ENCODE data around the gene SCAMP1.
"Not testable (repeated sequence)": the region's sequence is repeated elsewhere in the genome, so short reads cannot be mapped to it uniquely, and the experiment has no call there.

SCAMP1 gene

GRCh38 chr5:78387468-78388153, 27.2 kb downstream of the SCAMP1 start:
- no peak overlapping the region for H3K27ac Mint-ChIP-seq
- H3K4me1 Mint-ChIP-seq, result peaks cover 54% of the 10 kb centered on the region
- H3K36me3 Mint-ChIP-seq, result peaks cover 44% of the 10 kb centered on the region
- peaks cover 44% of the 10 kb centered on the region for H3K9me3 Mint-ChIP-seq
- H3K27me3 Mint-ChIP-seq, result no peaks in the 10 kb centered on the region
- H3K4me3 Mint-ChIP-seq, result no peak overlapping the region

DNA sequence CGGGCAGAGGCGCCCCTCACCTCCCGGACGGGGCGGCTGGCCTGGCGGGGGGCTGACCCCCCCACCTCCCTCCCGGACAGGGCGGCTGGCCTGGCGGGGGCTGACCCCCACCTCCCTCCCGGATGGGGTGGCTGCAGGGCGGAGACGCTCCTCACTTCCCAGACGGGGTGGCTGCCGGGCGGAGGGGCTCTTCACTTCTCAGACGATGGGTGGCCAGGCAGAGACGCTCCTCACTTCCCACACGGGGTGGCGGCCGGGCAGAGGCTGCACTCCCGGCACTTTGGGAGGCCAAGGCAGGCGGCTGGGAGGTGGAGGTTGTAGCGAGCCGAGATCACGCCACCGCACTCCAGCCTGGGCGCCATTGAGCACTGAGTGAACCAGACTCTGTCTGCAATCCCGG, 30.9 kb downstream of the SCAMP1 start:
- Mint-ChIP-seq H3K9me3 (peaks cover 21% of the 10 kb centered on the region), H3K4me1 (peaks cover 27% of the 10 kb centered on the region), H3K36me3 (peaks cover 45% of the 10 kb centered on the region)
- not testable (repeated sequence) for H3K27me3 Mint-ChIP-seq, H3K27ac Mint-ChIP-seq, H3K4me3 Mint-ChIP-seq

DNA sequence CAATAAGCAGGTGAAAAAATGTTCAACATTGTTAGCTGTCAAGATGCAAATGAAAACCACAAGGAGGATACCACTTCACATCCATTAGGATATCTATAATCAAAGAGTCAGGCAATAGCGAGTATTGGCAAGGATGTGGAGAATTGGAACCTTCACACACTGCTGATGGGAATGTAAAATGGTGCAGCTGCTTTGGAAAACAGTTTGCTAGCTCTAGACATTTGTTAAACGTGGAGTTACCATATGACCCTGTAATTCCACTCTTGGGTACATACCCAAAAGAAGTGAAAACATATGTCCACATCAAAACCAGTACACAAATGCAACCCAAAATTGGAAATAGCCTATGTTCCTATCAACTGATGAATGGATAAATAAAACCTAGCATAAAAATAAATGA, 37.4 kb downstream of the SCAMP1 start:
- Mint-ChIP-seq H3K27ac (no peak overlapping the region), H3K4me3 (no peak overlapping the region), H3K27me3 (no peaks in the 10 kb centered on the region), H3K36me3 (peaks cover 57% of the 10 kb centered on the region), H3K4me1 (peaks cover 54% of the 10 kb centered on the region), H3K9me3 (peaks cover 17% of the 10 kb centered on the region)

GRCh38 chr5:78399116-78399515, 38.7 kb downstream of the SCAMP1 start:
- Mint-ChIP-seq H3K4me3 (no peak overlapping the region), H3K36me3 (peaks cover 50% of the 10 kb centered on the region), H3K4me1 (peaks cover 61% of the 10 kb centered on the region), H3K27me3 (no peaks in the 10 kb centered on the region), H3K27ac (no peak overlapping the region), H3K9me3 (peaks cover 17% of the 10 kb centered on the region)

DNA sequence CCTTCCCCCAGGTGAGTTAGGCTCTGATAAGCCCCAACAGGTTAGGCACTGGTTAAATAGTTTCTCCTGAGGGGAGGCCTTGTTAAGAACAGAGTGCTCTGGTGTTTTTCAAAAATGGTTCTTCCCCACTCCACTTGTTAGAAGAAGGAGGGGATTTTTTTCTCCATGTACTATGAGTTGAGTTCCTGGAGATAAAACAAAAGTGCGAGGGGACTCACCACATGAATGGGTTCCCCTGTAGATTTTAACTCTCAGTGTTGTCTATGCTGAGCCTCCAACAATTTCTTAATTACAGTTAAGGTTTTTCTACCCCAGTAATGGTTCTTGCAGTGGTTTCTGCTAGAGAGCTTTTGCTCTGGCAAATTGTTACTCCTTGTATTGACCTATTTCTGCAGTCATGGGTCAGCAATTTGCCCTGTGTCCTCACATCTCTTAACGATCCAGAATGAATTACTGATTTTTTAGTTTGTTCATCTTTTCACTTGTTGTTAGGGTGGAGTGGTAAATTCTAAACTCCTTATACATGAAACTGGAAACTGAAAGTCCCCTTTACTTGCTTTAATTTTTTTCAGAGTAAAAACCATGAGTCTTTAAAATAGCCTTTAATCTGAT, 44.4 kb downstream of the SCAMP1 start:
- Mint-ChIP-seq H3K36me3 (peaks cover 38% of the 10 kb centered on the region), H3K27me3 (no peaks in the 10 kb centered on the region), H3K4me3 (no peak overlapping the region), H3K9me3 (peaks cover 5% of the 10 kb centered on the region), H3K4me1 (peaks cover 72% of the 10 kb centered on the region), H3K27ac (no peak overlapping the region)

DNA sequence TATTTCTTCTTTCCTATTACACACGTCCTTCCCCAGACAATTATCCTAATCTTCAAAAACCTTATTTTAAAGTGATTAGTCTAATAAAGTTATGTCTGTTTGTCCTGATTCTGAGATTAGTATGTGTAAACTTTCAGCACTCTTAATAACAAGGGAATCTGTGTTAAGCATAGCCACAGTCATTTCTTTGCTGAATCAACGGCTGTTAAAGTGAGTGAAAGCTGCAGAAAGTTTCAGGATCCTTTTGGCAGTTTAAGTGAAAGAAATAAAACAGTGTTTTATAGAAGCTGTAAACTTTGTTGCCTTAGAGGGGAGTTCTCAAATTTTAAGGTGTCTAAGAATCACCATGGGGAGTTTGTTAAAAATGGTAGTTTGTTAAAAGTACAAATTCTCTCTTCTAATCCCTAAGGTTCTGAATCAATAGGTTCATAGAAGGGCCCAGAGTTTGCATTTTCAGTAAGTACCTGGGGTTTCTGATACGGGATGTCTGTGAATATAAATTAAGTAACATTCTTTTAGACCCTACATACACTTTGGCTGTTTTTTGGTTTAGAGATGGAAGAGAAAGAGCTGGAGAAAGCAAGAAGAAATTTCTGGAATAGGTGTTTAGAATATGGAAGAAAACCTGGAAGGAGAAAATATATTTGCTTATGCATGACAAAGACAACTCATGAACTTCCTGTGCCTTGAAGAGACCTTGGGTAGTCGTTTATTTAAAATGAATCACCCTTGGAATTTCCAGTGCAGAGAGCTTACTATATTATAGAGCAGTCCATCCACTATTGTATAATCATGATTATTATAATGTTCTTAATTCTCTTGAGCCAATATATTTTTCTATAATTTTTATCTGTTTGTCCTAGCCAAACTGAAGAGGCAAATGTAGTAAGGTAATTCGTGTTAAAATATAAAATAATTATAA, 45.7 kb downstream of the SCAMP1 start:
- Mint-ChIP-seq H3K4me3 (peak overlapping the region; percentile 6), H3K36me3 (peaks cover 31% of the 10 kb centered on the region), H3K27ac (peak overlapping the region; percentile 71), H3K9me3 (no peaks in the 10 kb centered on the region), H3K4me1 (peaks cover 67% of the 10 kb centered on the region), H3K27me3 (no peaks in the 10 kb centered on the region)

- Mint-ChIP-seq H3K27ac (no peak overlapping the region), H3K4me1 (peaks cover 60% of the 10 kb centered on the region)
These were observed 47.0 kb downstream of the SCAMP1 start for GRCh38 chr5:78407458-78407857.

DNA sequence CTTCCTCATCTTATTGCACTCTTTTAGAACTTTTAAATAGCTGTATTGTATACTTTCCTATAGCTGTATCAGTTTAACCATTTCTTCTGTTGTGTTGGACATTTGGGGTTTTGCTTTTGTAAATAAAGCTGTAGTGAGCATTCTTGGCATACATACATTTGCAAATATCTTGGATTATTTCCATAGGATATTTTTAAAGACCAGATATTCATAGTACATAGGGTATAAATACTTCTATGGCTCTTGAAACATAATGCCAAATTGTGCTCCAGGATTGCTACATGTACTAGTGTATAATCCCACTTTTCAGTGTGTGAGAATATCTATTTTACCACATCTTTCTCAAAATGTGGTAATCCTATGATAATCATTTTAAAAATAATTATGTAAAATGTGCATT, 51.2 kb downstream of the SCAMP1 start:
- no peak overlapping the region for H3K4me3 Mint-ChIP-seq
- no peaks in the 10 kb centered on the region for H3K9me3 Mint-ChIP-seq
- no peak overlapping the region for H3K27ac Mint-ChIP-seq
- H3K27me3 Mint-ChIP-seq, result no peaks in the 10 kb centered on the region
- peaks cover 39% of the 10 kb centered on the region for H3K4me1 Mint-ChIP-seq
- peaks cover 37% of the 10 kb centered on the region for H3K36me3 Mint-ChIP-seq

More at GRCh38 chr5:78407458-78407857, 47.0 kb downstream of the SCAMP1 start:
- Mint-ChIP-seq H3K4me3 (no peak overlapping the region), H3K9me3 (no peaks in the 10 kb centered on the region), H3K27me3 (no peaks in the 10 kb centered on the region), H3K36me3 (peaks cover 29% of the 10 kb centered on the region)

GRCh38 chr5:78416677-78417425, 56.4 kb downstream of the SCAMP1 start:
- Mint-ChIP-seq H3K4me3 (no peak overlapping the region), H3K27ac (no peak overlapping the region), H3K4me1 (peaks cover 19% of the 10 kb centered on the region), H3K9me3 (no peaks in the 10 kb centered on the region), H3K27me3 (no peaks in the 10 kb centered on the region), H3K36me3 (peaks cover 36% of the 10 kb centered on the region)

DNA sequence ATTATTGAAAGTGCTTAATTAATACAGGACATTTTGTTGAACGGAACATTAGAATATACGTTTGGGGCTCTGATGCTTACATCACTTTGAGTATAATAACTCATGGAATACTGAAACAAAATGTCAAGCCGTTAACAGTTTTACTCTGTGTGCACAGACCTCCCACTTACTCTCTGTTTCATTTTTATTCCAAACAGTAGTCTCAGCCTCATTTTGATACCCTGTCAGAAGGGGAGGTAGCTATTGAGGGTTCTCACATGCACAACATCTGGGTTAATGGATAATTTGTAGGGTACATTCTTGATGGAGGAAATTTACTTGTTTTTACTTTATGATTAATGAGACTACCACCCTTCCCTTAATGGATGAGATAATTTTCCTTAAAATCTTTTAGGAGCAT, 59.0 kb downstream of the SCAMP1 start:
- Mint-ChIP-seq H3K4me1 (no peaks in the 10 kb centered on the region), H3K36me3 (peaks cover 40% of the 10 kb centered on the region), H3K4me3 (no peak overlapping the region), H3K27me3 (no peaks in the 10 kb centered on the region), H3K27ac (no peak overlapping the region), H3K9me3 (no peaks in the 10 kb centered on the region)

DNA sequence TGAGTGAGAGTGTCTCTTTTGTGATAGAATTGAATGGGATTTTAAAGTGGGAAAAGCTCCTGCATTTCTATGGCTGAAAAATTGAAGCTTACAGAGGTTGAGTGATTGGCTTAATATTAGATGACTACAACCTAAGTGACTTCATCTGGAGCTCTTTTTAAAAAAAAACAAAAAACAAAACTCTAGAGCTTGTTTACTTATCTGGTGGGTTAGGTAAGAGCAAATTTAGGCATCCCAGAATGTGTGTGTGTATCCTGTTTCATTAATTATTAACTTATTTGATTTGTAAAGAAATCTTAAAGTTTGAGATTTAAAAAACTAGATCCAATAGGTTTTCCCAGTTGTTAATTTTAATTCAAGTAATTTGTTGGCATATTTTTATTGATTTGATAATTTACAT, 60.1 kb downstream of the SCAMP1 start:
- no peaks in the 10 kb centered on the region for H3K9me3 Mint-ChIP-seq
- no peaks in the 10 kb centered on the region for H3K4me1 Mint-ChIP-seq
- H3K27ac Mint-ChIP-seq, result no peak overlapping the region
- H3K36me3 Mint-ChIP-seq, result peaks cover 38% of the 10 kb centered on the region
- H3K27me3 Mint-ChIP-seq, result no peaks in the 10 kb centered on the region
- H3K4me3 Mint-ChIP-seq, result no peak overlapping the region

GRCh38 chr5:78424665-78425064, 64.2 kb downstream of the SCAMP1 start:
- H3K9me3 Mint-ChIP-seq, result peaks cover 11% of the 10 kb centered on the region
- H3K4me1 Mint-ChIP-seq, result no peaks in the 10 kb centered on the region
- no peaks in the 10 kb centered on the region for H3K27me3 Mint-ChIP-seq
- H3K27ac Mint-ChIP-seq, result no peak overlapping the region
- peaks cover 38% of the 10 kb centered on the region for H3K36me3 Mint-ChIP-seq
- no peak overlapping the region for H3K4me3 Mint-ChIP-seq

DNA sequence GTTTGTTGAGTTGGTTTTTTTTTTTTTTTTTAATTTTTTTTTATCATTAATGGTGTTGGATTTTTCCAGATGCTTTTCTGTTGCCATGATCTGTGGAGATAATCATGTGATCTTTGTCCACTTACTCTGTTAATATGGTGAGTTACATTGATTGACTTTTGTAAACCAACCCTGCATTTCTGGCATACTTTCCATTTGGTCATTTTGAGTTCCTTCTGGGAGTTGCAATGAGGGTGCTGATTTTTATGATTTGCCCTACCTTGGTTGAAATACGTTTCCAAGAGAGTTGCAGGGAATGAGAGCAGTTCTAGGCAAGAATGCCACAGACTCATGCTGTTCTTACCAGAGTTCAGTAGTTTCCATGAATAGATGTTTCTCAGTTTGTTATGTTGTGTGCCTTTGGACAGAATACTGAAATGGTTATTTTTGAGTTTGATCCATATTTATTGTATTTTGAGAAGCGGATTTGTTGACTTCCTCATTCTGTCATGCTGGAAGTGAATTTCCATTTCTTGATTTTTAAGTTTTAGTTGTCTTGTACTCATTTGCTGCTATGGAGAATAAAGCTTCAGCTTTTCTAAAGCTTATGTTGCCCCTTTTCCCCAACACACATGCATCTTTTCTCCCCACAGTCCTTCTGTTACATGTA, 69.0 kb downstream of the SCAMP1 start:
- Mint-ChIP-seq H3K4me1 (peaks cover 20% of the 10 kb centered on the region), H3K27ac (no peak overlapping the region), H3K4me3 (no peak overlapping the region), H3K27me3 (no peaks in the 10 kb centered on the region), H3K36me3 (peaks cover 44% of the 10 kb centered on the region), H3K9me3 (peaks cover 21% of the 10 kb centered on the region)

- Mint-ChIP-seq H3K27me3 (no peaks in the 10 kb centered on the region), H3K9me3 (peaks cover 20% of the 10 kb centered on the region), H3K4me3 (no peak overlapping the region), H3K4me1 (peaks cover 20% of the 10 kb centered on the region), H3K27ac (no peak overlapping the region), H3K36me3 (peaks cover 53% of the 10 kb centered on the region)
These were observed 70.4 kb downstream of the SCAMP1 start for GRCh38 chr5:78430866-78431265.

DNA sequence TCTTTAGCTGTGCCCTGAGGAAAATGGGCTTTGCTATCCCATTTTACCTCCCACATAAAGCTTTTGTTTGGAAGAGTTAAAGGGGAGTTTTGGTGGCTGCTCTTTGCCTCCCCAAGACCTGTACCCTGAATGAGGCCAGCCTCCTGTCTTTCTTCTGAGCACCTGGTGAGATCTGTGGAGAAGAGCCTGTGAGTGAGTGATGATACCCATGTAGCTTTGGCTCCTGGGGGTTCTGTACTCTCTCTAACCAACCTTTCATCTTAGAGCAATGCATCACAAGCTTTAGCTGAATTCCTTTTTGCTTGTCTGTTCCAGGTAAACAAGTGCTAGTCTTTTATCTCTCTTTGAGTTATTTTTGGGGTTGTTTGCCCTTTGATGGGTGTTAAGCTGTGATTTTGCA, 73.6 kb downstream of the SCAMP1 start:
- Mint-ChIP-seq H3K9me3 (peaks cover 22% of the 10 kb centered on the region), H3K4me3 (no peak overlapping the region), H3K36me3 (peaks cover 61% of the 10 kb centered on the region), H3K4me1 (peaks cover 20% of the 10 kb centered on the region), H3K27me3 (no peaks in the 10 kb centered on the region), H3K27ac (no peak overlapping the region)
